NCI-H748 treated with DMSO at 0.1 percent for 48 hours (cell line): ENCODE data around the gene CYS1.
"Not testable (repeated sequence)": the region's sequence is repeated elsewhere in the genome, so short reads cannot be mapped to it uniquely, and the experiment has no call there.

Source experiments
- DNase-seq: peaks from one replicate; lab custom pipeline; 2025; lab: John Stamatoyannopoulos, UW

Gene CYS1

DNA sequence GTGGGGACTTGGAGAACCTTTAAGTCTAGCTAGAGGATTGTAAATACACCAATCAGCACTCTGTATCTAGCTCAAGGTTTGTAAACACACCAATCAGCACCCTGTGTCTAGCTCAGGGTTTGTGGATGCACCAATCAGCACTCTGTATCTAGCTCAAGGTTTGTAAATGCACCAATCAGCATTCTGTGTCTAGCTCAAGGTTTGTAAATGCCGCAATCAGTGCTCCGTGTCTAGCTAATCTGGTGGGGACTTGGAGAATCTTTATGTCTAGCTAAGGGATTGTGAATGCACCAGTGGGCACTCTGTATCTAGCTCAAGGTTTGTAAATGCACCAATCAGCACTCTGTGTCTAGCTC, 11.7 kb upstream of the CYS1 start:
- not testable (repeated sequence) for DNase-seq

DNA sequence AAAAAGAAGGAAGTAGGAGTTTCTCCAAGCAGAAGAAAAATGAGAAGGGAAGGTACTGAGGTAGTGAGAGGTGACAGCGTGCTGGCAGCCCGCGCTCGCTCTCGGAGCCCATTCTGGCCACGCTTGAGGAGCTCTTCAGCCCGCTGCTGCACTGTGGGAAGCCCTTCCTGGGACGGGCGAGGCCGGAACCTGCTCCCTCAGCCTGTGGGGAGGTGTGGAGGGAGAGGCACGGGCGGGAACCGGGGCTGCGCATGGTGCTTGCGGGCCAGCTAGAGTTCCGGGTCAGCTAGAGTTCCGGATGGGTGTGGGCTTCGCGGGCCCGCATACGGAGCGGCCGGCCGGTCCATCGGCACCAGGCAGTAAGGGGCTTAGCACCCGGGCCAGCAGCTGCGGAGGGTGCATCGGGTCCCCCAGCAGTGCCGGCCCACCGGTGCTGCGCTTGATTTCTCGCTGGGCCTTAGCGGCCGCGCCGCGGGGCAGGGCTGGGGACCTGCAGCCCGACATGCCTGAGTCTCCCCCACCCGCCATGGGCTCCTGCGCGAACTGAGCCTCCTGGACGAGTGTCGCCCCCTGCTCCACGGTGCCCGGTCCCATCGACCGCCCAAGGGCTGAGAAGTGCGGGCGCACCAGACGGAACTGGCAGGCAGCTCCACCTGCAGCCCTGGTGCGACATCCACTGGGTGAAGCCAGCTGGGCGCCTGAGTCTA, 11.1 kb upstream of the CYS1 start:
- no peak for DNase-seq

GRCh38 chr2:10089565-10090190, 9.5 kb upstream of the CYS1 start:
- DNase-seq, result no peak

DNA sequence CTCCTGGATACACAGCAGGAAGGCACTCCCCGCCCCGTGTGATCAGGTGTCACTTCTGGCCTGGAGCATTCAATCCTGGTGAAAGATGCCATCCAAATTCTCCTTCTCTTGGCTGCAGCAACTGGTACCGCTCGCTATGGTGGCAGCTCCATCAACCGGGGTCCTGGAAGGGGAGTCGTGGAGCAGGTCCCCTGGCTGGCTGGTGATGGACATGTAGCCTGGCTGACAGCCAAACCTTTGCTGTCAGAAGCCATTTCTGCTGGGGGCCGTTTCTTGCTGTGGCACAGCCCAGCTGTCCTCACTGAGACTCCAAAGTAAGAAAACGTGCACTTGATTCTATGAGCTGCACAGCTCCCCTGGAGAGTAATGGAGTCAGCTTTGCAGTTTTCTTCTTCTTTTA, 7.1 kb upstream of the CYS1 start:
- DNase-seq, result no peak

DNA sequence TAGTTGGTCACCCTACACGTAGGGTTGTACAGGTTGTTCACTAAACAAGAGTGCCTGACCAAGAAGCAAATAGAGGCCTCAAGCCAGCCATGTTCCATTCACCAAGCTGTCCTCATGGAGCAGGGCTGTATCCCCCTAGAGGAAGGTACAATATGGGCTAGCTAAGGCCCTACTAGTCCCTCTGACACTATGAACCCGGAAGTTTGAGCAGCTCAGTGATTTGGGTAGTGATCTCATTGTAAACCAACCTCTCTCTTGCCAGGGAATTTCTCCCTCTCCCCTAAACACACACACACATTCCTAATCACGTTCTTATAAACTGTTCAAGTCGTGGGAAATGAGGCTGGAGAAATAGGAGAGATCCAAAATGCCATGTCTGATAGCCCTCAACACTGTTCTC, 6.7 kb upstream of the CYS1 start:
- DNase-seq, result no peak

DNA sequence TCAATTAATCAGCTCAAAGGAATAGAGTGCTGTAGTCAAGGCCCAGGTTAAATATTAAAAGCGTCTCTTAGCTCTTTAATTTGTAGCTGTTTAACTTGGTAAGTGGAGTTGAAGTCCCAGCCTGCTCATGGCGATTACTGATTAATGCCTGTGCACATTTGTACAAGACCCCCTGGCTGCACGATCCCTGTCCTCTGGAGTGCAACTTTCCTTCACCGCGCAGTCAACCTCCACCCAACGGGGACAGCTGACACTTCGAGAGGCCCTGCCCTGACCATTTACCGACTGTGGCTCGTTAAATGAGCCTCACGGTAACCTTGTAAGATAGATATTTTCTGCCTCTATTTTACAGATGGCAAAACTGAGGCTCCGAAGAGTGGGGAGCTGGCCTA, 5.5 kb upstream of the CYS1 start:
- DNase-seq, result no peak

GRCh38 chr2:10085043-10085667, 4.9 kb upstream of the CYS1 start:
- no peak for DNase-seq

DNA sequence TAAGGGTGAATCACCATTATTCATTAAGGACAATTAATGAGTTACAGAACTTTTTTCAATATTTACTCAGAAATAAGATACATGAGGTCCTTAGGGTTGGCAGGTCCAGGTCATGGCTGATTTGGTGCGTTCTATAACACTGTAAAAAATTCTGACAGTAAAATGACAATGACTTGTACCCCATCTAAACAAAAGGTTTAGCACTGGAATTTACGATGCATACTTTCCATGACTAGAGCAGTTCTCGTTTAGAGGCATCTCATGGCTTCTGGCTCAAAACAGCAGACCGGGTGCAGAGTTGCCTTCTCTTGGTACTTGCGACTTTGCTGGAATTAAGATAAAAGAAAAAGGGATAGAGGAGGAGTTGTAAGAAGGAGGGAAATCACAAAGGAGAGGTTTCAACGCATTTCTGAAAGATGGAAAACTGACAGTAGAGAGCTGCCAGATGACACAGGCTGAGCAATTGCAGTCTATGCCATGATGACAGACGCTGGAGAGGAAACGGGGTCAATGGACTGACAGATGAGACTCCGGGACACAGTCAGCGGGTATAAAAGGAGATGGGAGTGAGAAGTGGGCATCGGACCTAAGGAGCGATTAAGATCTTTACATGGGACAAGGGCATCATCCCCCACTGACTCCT, 4.1 kb upstream of the CYS1 start:
- DNase-seq, result no peak

DNA sequence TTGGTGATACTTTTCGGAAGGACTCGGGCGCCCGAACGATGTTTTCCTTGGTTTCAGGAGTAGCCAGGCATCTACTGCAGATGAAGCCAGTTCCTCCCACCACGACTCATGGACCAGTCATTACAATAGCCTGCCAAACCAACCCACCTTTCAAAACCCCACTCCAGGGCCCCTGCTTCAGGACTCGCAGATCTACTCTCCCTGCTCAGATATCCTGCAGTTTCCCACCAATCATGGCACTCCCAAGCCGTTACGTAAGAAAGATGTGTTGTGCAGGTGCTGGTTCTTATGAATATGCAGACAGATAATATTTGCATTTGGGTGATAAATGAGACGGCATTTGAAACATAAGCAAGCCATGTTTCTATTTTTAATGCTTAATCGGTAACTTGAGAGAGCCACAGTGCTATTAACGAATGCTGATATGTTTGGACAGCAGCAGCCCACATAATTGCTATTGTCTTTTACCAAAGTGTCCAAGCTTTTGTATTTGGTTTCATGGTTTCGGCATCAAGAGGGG, 3.5 kb upstream of the CYS1 start:
- DNase-seq, result peak; percentile 38

GRCh38 chr2:10083046-10083445, 2.8 kb upstream of the CYS1 start:
- DNase-seq, result no peak

- DNase-seq, result no peak
Measured at GRCh38 chr2:10080536-10081304, 509 bp upstream of the CYS1 start.

- DNase-seq, result peak; percentile 56
Measured at GRCh38 chr2:10079266-10079869, 843 bp downstream of the CYS1 start.

DNA sequence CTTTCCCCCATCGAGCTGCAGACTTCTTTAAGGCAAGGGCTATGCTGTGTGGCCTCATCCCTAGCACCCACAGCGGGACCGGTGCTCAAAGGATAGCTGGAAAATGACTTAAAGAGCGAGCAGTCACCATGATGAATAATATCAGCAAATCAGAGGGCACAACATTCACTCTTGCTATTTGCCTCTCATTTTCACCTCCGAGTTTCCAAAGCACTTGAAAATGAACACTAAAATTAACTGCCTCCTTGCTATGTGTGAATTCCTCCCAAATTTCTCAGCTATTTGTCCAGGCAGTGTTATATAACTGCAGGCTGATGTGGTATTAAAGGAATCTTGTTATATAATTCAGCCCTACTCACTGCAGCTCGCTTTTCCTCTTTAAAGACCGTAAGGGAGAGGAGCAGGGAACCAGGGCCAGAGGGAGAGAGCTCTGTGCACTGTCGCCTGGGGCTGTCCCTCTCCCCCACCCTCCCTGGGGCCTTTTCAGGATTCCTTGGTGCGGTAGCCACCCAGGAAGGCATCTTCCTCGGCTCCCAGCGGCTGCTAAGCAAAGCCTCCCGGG, 1.4 kb downstream of the CYS1 start:
- DNase-seq, result no peak

- no peak for DNase-seq
Measured at GRCh38 chr2:10078001-10078400, 2.2 kb downstream of the CYS1 start.

DNA sequence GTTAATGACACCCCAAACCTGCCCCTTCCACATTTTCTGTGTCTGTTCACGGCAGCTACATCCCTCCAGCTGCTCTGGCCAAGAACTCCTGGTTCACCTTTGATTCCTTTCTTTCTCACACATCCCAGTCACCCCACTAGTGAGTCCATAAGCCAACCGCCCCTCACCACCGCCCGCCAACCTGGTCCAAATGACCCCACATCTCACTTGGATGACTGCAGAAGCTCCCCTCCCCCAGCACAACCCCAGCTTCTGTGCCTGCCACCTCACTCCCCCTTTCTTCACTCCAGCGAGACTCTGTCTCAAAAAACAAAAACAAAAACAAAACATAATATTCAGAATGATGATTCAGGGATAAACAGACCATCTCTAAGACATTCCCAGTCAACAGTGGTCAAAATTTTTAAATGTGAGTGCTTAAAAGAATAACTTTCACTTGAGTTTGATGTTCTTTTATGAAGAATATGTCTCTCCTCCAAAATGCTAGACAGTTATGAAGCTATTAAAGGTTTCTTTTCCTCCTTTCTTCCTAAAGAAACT, 3.2 kb downstream of the CYS1 start:
- no peak for DNase-seq

DNA sequence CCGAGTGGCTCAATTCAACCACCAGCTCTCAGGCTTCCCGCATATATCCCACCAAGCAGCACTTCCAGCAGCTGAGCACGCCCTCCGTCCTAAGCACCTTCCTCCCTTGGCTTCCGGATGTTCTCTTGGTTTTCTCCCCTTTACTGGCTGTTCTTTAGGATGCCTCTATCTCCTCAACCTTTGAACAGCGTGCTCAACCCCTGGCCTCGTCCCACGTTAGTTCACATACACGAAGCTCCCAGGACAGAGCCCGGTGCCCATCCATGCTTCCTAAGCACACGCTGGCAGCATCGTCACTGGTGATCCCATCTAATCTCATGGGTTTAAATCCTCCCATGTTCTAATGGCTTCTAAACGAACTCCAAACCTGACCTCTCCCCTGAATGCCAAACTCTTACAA, 3.7 kb downstream of the CYS1 start:
- DNase-seq, result no peak

GRCh38 chr2:10075571-10076209, 4.5 kb downstream of the CYS1 start:
- no peak for DNase-seq

GRCh38 chr2:10075101-10075500, 5.1 kb downstream of the CYS1 start:
- no peak for DNase-seq

- DNase-seq, result no peak
Measured at GRCh38 chr2:10073706-10074105, 6.5 kb downstream of the CYS1 start.

GRCh38 chr2:10072656-10073480, 7.3 kb downstream of the CYS1 start:
- DNase-seq, result peak; percentile 77
